H1 (cell line): ENCODE data around the gene NEBL. TPM values are rescaled to one million over a fixed set of nuclear protein-coding genes. Genes with fewer than 3 reads are reported as not detected.

ENCODE experiments used
- CTCF ChIA-PET: fragments of 300-600 bp; sonication (Branson Sonifier 250); formaldehyde crosslinking; loops from one replicate; lab custom pipeline; 2021; ENCODE audit not compliant: partially characterized antibody; lab: Charles Lee
- POLR2A ChIA-PET: fragments of 300-600 bp; sonication (Branson Sonifier 250); formaldehyde crosslinking; loops from one replicate; lab custom pipeline; 2021; ENCODE audit warnings: inconsistent platforms; ENCODE audit not compliant: partially characterized antibody; lab: Charles Lee
- DNase-seq, 2 experiments: peaks; one replicate each; pipeline versions ENCODE4 v3.0.0 to v3.0.0-alpha.2; 2010 to 2022; ENCODE audit warnings: low spot score in 2 of 2, low read depth in 1 of 2, mixed read lengths in 1 of 2
- FAIRE-seq: peaks from 2 replicates; lab custom pipeline; 2011; peaks lifted over from hg19 to GRCh38; lab: Jason Lieb, UNC
- H2AFZ ChIP-seq: 2 replicates; pipeline ENCODE4 v1.8.1; 2012; ENCODE audit warnings: low read length, inconsistent platforms
- H2AK5ac ChIP-seq: 2 replicates; pipeline ENCODE4 v1.6.1; 2013; ENCODE audit warnings: low read depth, low read length
- H2BK120ac ChIP-seq: replicated peaks from 2 replicates; pipeline ENCODE3; 2013; ENCODE audit warnings: low read depth, low read length, inconsistent platforms
- H2BK12ac ChIP-seq: 2 replicates; pipeline ENCODE4 v1.6.1; 2013; ENCODE audit warnings: low read depth, low read length
- H2BK15ac ChIP-seq: 2 replicates; pipeline ENCODE4 v1.6.1; 2013; ENCODE audit warnings: low read length
- H2BK20ac ChIP-seq: 2 replicates; pipeline ENCODE4 v1.6.1; 2013; ENCODE audit warnings: low read length
- H2BK5ac ChIP-seq: 2 replicates; pipeline ENCODE4 v1.6.1; 2013; ENCODE audit warnings: low read depth, low read length
- H3K14ac ChIP-seq: 2 replicates; pipeline ENCODE4 v1.6.1; 2013; ENCODE audit warnings: inconsistent platforms; ENCODE audit not compliant: insufficient read length
- H3K18ac ChIP-seq: 2 replicates; pipeline ENCODE4 v1.6.1; 2013; ENCODE audit warnings: low read length; ENCODE audit errors: extremely low read depth
- H3K23ac ChIP-seq: 2 replicates; pipeline ENCODE4 v1.6.1; 2013; ENCODE audit warnings: inconsistent platforms; ENCODE audit not compliant: insufficient read length
- H3K23me2 ChIP-seq: 2 replicates; pipeline ENCODE4 v1.6.1; 2013; ENCODE audit warnings: low read depth, low read length
- H3K27ac ChIP-seq: 2 replicates; pipeline ENCODE4 v1.6.1; 2011; ENCODE audit warnings: low read depth, low read length, inconsistent platforms
- H3K27me3 ChIP-seq, 4 experiments: replicated peaks in 1 of 4; 1 replicate in 1 of 4; 2 replicates in 3 of 4; pipeline versions ENCODE4 v1.6.1 to v1.8.1; 2011 to 2013; ENCODE audit warnings: low read length in 3 of 4, mild to moderate bottlenecking in 3 of 4, inconsistent platforms in 2 of 4, mixed read lengths in 2 of 4, moderate library complexity in 1 of 4; ENCODE audit not compliant: control insufficient read depth in 3 of 4, insufficient read depth in 3 of 4; ENCODE audit errors: extremely low read depth in 1 of 4
- H3K36me3 ChIP-seq, 4 experiments: 2 replicates each; pipeline versions ENCODE4 v1.6.1 to v1.8.1; 2011 to 2013; ENCODE audit warnings: mild to moderate bottlenecking in 4 of 4, low read length in 3 of 4, moderate library complexity in 2 of 4, control low read depth in 1 of 4, inconsistent platforms in 1 of 4; ENCODE audit not compliant: insufficient read depth in 4 of 4, control insufficient read depth in 2 of 4
- H3K4ac ChIP-seq: replicated peaks from 2 replicates; pipeline ENCODE3; 2013; ENCODE audit warnings: low read length, low read depth, mixed read lengths, inconsistent platforms; ENCODE audit not compliant: insufficient read length
- H3K4me1 ChIP-seq, 4 experiments: replicated peaks in 1 of 4; 1 replicate in 1 of 4; 2 replicates in 3 of 4; pipeline versions ENCODE4 v1.6.1 to v1.8.1; 2011 to 2013; ENCODE audit warnings: low read length in 3 of 4, inconsistent platforms in 2 of 4, mixed read lengths in 1 of 4; ENCODE audit not compliant: insufficient read depth in 4 of 4, control insufficient read depth in 3 of 4
- H3K4me2 ChIP-seq, 2 experiments: 2 replicates each; pipeline versions ENCODE4 v1.6.1 to v1.8.1; 2011 to 2013; ENCODE audit warnings: low read depth in 2 of 2, low read length in 2 of 2, control low read depth in 1 of 2, inconsistent platforms in 1 of 2, mild to moderate bottlenecking in 1 of 2; ENCODE audit not compliant: insufficient read depth in 1 of 2
- H3K4me3 ChIP-seq, 4 experiments: fragments of 200-600, 300-600 bp in 1 of 4; sonication (generic), shearing (Covaris generic), sonication (Bioruptor Twin) in 1 of 4; 2 replicates each; pipeline versions ENCODE4 v1.5.1 to v1.8.1; 2011 to 2016; ENCODE audit warnings: low read length in 4 of 4, low read depth in 3 of 4, control low read depth in 2 of 4, inconsistent platforms in 2 of 4, mild to moderate bottlenecking in 2 of 4, mixed read lengths in 1 of 4, moderate library complexity in 1 of 4; ENCODE audit not compliant: insufficient read depth in 2 of 4; ENCODE audit errors: extremely low read depth in 1 of 4
- H3K56ac ChIP-seq: replicated peaks from 2 replicates; pipeline ENCODE3; 2013; ENCODE audit warnings: low read depth, mild to moderate bottlenecking, mixed read lengths, low read length, inconsistent platforms; ENCODE audit not compliant: insufficient read length
- H3K79me1 ChIP-seq: 2 replicates; pipeline ENCODE4 v1.6.1; 2013; ENCODE audit warnings: low read depth, low read length, control low read depth
- H3K79me2 ChIP-seq, 2 experiments: 2 replicates each; pipeline versions ENCODE4 v1.6.1 to v1.8.1; 2012 to 2013; ENCODE audit warnings: low read length in 2 of 2, mild to moderate bottlenecking in 2 of 2, inconsistent platforms in 1 of 2; ENCODE audit not compliant: insufficient read depth in 2 of 2, control insufficient read depth in 1 of 2
- H3K9ac ChIP-seq, 4 experiments: replicated peaks in 1 of 4; 1 replicate in 1 of 4; 2 replicates in 3 of 4; pipeline versions ENCODE4 v1.6.1 to v1.8.1; 2011 to 2013; ENCODE audit warnings: low read depth in 3 of 4, low read length in 3 of 4, control low read depth in 2 of 4, mild to moderate bottlenecking in 2 of 4, moderate library complexity in 2 of 4, inconsistent platforms in 1 of 4; ENCODE audit errors: extremely low read depth in 1 of 4
- H3K9me3 ChIP-seq, 2 experiments: 2 replicates each; pipeline versions ENCODE4 v1.6.1 to v1.8.1; 2012 to 2013; ENCODE audit warnings: mild to moderate bottlenecking in 2 of 2, moderate library complexity in 2 of 2, control low read depth in 1 of 2, inconsistent platforms in 1 of 2, low read depth in 1 of 2, low read length in 1 of 2, mixed read lengths in 1 of 2; ENCODE audit not compliant: insufficient read depth in 2 of 2
- H4K20me1 ChIP-seq, 2 experiments: replicated peaks in 1 of 2; 2 replicates each; pipeline versions ENCODE3 to v1.8.1; 2011 to 2013; ENCODE audit warnings: inconsistent platforms in 2 of 2, low read length in 2 of 2, mild to moderate bottlenecking in 1 of 2; ENCODE audit not compliant: insufficient read depth in 2 of 2, control insufficient read depth in 1 of 2
- H4K5ac ChIP-seq: 2 replicates; pipeline ENCODE4 v1.6.1; 2013; ENCODE audit warnings: low read length, low read depth, mixed read lengths, inconsistent platforms; ENCODE audit not compliant: insufficient read length
- H4K8ac ChIP-seq: 2 replicates; pipeline ENCODE4 v1.8.0; 2013; ENCODE audit warnings: mild to moderate bottlenecking, moderate library complexity, low read length, inconsistent platforms; ENCODE audit not compliant: insufficient read depth; ENCODE audit errors: extremely low read depth
- H4K91ac ChIP-seq: replicated peaks from 2 replicates; pipeline ENCODE3; 2013; ENCODE audit warnings: low read length, mixed read lengths, inconsistent platforms; ENCODE audit not compliant: insufficient read length
- BACH1 ChIP-seq: IDR thresholded peaks from 2 replicates; pipeline ENCODE4 v1.6.1; 2012; ENCODE audit warnings: low read length, improper control_type of control experiment
- CREB1 ChIP-seq: IDR thresholded peaks from 2 replicates; pipeline ENCODE4 v1.6.1; 2012; ENCODE audit warnings: inconsistent platforms
- JUN ChIP-seq: IDR thresholded peaks from 2 replicates; pipeline ENCODE4 v1.6.1; 2011; ENCODE audit warnings: low read depth, mild to moderate bottlenecking, improper control_type of control experiment, low read length
- POLR2AphosphoS5 ChIP-seq: IDR thresholded peaks from 2 replicates; pipeline ENCODE4 v1.6.1; 2011; ENCODE audit warnings: low read depth, low read length
- SP1 ChIP-seq: IDR thresholded peaks from 2 replicates; pipeline ENCODE4 v1.6.1; 2011; ENCODE audit warnings: low read depth, low read length
- WGBS, 2 experiments: shearing (Covaris generic) in 1 of 2; methylation state at CpG; one replicate each; pipeline versions ENCODE4 v1.1.6 to v1.1.7; 2013 to 2015; ENCODE audit warnings: low lambda C conversion rate in 2 of 2, mixed read lengths in 2 of 2, inconsistent platforms in 1 of 2, low coverage in 1 of 2, missing lambda C conversion rate in 1 of 2; ENCODE audit not compliant: insufficient replicate concordance in 2 of 2, insufficient coverage in 1 of 2, insufficient read length in 1 of 2; ENCODE audit errors: extremely low coverage in 1 of 2, missing lambda C conversion rate in 1 of 2; 5-methylcytosine and 5-hydroxymethylcytosine counted together
- polyA plus RNA-seq, 7 experiments: library from polyadenylated mRNA; depleted of rRNA in 3 of 7; stranded (reverse) in 5 of 7; unstranded in 2 of 7; fragments of >200 nt in 5 of 7; fragments of 200-250 nt in 2 of 7; gene quantifications; 1 replicate in 5 of 7; 2 replicates in 1 of 7; 4 replicates in 1 of 7; pipeline versions ENCODE4 v1.2.1 to v1.2.3, GENCODE V29; 2011 to 2013; ENCODE audit warnings: missing spikeins in 2 of 7, mixed read lengths in 2 of 7
- total RNA-seq: library from RNA; stranded (reverse); fragmentation: NEBNext Ultra II Directional; extraction: Animal tissue kit (Norgen Biotek cat#: 25700); gene quantifications from 2 replicates; pipeline ENCODE4 v1.2.1, GENCODE V29; 2021
- TF ChIP-seq, protein P1 (sequence below): IDR thresholded peaks from 2 replicates; pipeline ENCODE4 v1.6.1; 2011; ENCODE audit warnings: low read depth, mild to moderate bottlenecking, low read length; ENCODE audit not compliant: insufficient read depth

The NEBL gene
- total and polyA plus RNA-seq, 2 of the 8 experiments (the other 6 are each of a cell fraction or from before 2014, with no cell fraction given) = 7.5 to 10.5 TPM

DNA sequence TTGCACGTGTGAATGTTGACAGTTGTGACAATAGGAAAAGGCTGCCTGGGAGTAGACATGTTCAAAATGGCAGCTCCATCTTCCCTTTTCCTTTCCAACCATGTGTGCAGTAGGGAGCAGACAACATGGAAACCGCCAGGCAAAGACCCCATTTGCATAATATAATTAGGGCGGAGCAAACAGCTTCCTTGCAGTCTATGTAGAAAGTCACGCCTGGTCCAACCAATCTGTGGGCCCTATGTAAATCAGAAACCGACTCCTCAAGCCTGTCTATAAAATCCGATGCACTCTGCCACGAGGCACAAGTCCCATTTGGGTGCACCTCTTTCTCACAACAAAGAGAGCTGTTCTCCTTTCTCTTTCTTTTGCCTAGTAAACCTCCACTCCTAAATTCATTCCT is 19.6 kb downstream of the NEBL start:
- no peaks in the 10 kb centered on the region for H4K20me1 ChIP-seq
- no peaks in the 10 kb centered on the region; a peak in 1 of 8 replicates for H3K36me3 ChIP-seq
- H3K23me2 ChIP-seq = no peaks in the 10 kb centered on the region
- no peak overlapping the region for H2BK20ac ChIP-seq
- H3K79me2 ChIP-seq = no peaks in the 10 kb centered on the region
- H3K9ac ChIP-seq = no peak overlapping the region
- TF ChIP-seq BACH1 (no peak), SP1 (no peak), POLR2AphosphoS5 (no peak), JUN (no peak), CREB1 (no peak)
- TF ChIP-seq, protein P1, sequence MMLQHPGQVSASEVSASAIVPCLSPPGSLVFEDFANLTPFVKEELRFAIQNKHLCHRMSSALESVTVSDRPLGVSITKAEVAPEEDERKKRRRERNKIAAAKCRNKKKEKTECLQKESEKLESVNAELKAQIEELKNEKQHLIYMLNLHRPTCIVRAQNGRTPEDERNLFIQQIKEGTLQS = no peak
- H3K79me1 ChIP-seq = no peaks in the 10 kb centered on the region
- no peak overlapping the region for H2BK15ac ChIP-seq
- H2AFZ ChIP-seq = no peak overlapping the region
- H3K4me2 ChIP-seq = no peak overlapping the region
- H2AK5ac ChIP-seq = no peak overlapping the region
- H3K18ac ChIP-seq = no peak overlapping the region
- H2BK5ac ChIP-seq = no peak overlapping the region
- no peak overlapping the region for H3K27ac ChIP-seq
- ChIA-PET POLR2A (interaction anchor here (0.6 kb wide), 1 partner anchor 68 kb away, joined by 3 read pairs; no protein-coding TSS in a partner anchor), CTCF (no interaction called here)
- H2BK12ac ChIP-seq = no peak overlapping the region
- H3K14ac ChIP-seq = no peak overlapping the region
- no peaks in the 10 kb centered on the region for H3K27me3 ChIP-seq
- H3K4me3 ChIP-seq = no peak overlapping the region
- 84% methylated on average over 7 of the region's 7 CpGs; no CpG with 5 or more reads in 1 of the 2 experiments for WGBS, 2 experiments
- no peak overlapping the region for H3K4ac ChIP-seq
- no peak overlapping the region for H4K8ac ChIP-seq
- no peak for DNase-seq
- H4K5ac ChIP-seq = no peak overlapping the region
- no peak overlapping the region for H4K91ac ChIP-seq
- no peak overlapping the region for H3K23ac ChIP-seq
- H3K9me3 ChIP-seq = no peaks in the 10 kb centered on the region
- no peaks in the 10 kb centered on the region for H3K4me1 ChIP-seq
- no peak for FAIRE-seq
- H3K56ac ChIP-seq = no peak overlapping the region
- no peak overlapping the region for H2BK120ac ChIP-seq
